SK-N-MC (cell line): ENCODE results near the gene MUS81.

Experiments
- DNase-seq: peaks from one replicate; pipeline ENCODE4 v3.0.0-alpha.2; 2011; ENCODE audit warnings: low read depth, low spot score
- H3K27ac ChIP-seq: fragments of 200-600 bp; sonication (generic); 2 replicates; pipeline ENCODE4 v1.5.1; 2016; ENCODE audit warnings: mixed run types
- H3K36me3 ChIP-seq: fragments of 200-600 bp; sonication (generic); 2 replicates; pipeline ENCODE4 v1.6.1; 2017; ENCODE audit warnings: antibody characterized with exemption, low read length, mixed read lengths; ENCODE audit not compliant: insufficient read depth
- H3K4me3 ChIP-seq: fragments of 200-600 bp; sonication (generic); 2 replicates; pipeline ENCODE4 v1.5.1; 2016
- H3K9ac ChIP-seq: fragments of 200-600 bp; sonication (generic); 2 replicates; pipeline ENCODE4 v1.8.0; 2017; ENCODE audit warnings: mixed run types, mixed read lengths; ENCODE audit not compliant: insufficient read length
- H3K9me3 ChIP-seq: fragments of 200-600 bp; sonication (generic); 2 replicates; pipeline ENCODE4 v1.6.1; 2017; ENCODE audit warnings: low read depth, mild to moderate bottlenecking, antibody characterized with exemption, low read length, moderate library complexity, mixed read lengths
- EZH2 ChIP-seq: fragments of 200-600 bp; sonication (generic); IDR thresholded peaks from one replicate; pipeline ENCODE4 v1.6.1; 2017; ENCODE audit warnings: antibody characterized with exemption
- FOXP2 ChIP-seq: optimal IDR thresholded peaks from 2 replicates; pipeline ENCODE3; 2011; ENCODE audit warnings: mild to moderate bottlenecking, moderate library complexity; ENCODE audit not compliant: insufficient read depth; ENCODE audit errors: extremely low read length, control extremely low read depth
- POLR2AphosphoS5 ChIP-seq: IDR thresholded peaks from 2 replicates; pipeline ENCODE4 v1.6.1; 2012; ENCODE audit warnings: mild to moderate bottlenecking, low read depth, low read length, borderline replicate concordance

The MUS81 gene

GRCh38 chr11:65860278-65861164, at the start of gene MUS81:
Gene MUS81 (plus strand): TSS chr11:65860433. CDS start chr11:65860754, 321 bp downstream.
- H3K36me3 ChIP-seq, result peaks cover 51% of the 10 kb centered on the region

GRCh38 chr11:65811764-65812475, 48.3 kb upstream of the MUS81 start:
- H3K36me3 ChIP-seq, result no peaks in the 10 kb centered on the region
- no peak overlapping the region for H3K4me3 ChIP-seq
- H3K9ac ChIP-seq, result no peak overlapping the region
- TF ChIP-seq POLR2AphosphoS5, result no peak
- no peak for TF ChIP-seq EZH2
- TF ChIP-seq FOXP2, result no peak
- H3K9me3 ChIP-seq, result no peaks in the 10 kb centered on the region
- H3K27ac ChIP-seq, result no peak overlapping the region
- no peak for DNase-seq

More at GRCh38 chr11:65860278-65861164, at the start of gene MUS81:
- Histone ChIP-seq H3K27ac (peak within 1 kb of the TSS; percentile 97), H3K9ac (peak within 1 kb of the TSS; percentile 97), H3K9me3 (no peaks in the 10 kb centered on the region), H3K4me3 (peak within 1 kb of the TSS; percentile 87)
- TF ChIP-seq EZH2, result no peak
- TF ChIP-seq FOXP2, result no peak
- peak; percentile 87 for TF ChIP-seq POLR2AphosphoS5
- peak; percentile 90 for DNase-seq

GRCh38 chr11:65814131-65814985, 45.9 kb upstream of the MUS81 start:
- peak overlapping the region; percentile 44 for H3K4me3 ChIP-seq
- TF ChIP-seq POLR2AphosphoS5, result no peak
- TF ChIP-seq EZH2, result no peak
- peak; percentile 84 for TF ChIP-seq FOXP2
- no peaks in the 10 kb centered on the region for H3K36me3 ChIP-seq
- DNase-seq, result peak; percentile 42
- 0 out of 2 replicates have a peak overlapping the region, but pooled peaks have one; percentile 36 for H3K27ac ChIP-seq
- no peaks in the 10 kb centered on the region for H3K9me3 ChIP-seq
- H3K9ac ChIP-seq, result peak overlapping the region; percentile 62

- TF ChIP-seq EZH2 (no peak), POLR2AphosphoS5 (no peak), FOXP2 (no peak)
- Histone ChIP-seq H3K36me3 (no peaks in the 10 kb centered on the region), H3K9ac (no peak overlapping the region), H3K9me3 (no peaks in the 10 kb centered on the region), H3K4me3 (no peak overlapping the region), H3K27ac (no peak overlapping the region)
- DNase-seq, result no peak
Measured at GRCh38 chr11:65814986-65815565, 45.2 kb upstream of the MUS81 start.

GRCh38 chr11:65816696-65817095, 43.5 kb upstream of the MUS81 start:
- H3K9ac ChIP-seq, result no peak overlapping the region
- DNase-seq, result no peak

GRCh38 chr11:65817312-65817834, 42.9 kb upstream of the MUS81 start:
- DNase-seq, result no peak
- TF ChIP-seq FOXP2 (no peak), POLR2AphosphoS5 (no peak), EZH2 (no peak)
- peak overlapping the region; percentile 81 for H3K9ac ChIP-seq
- H3K36me3 ChIP-seq, result no peaks in the 10 kb centered on the region
- H3K4me3 ChIP-seq, result peak overlapping the region; percentile 83
- no peaks in the 10 kb centered on the region for H3K9me3 ChIP-seq
- no peak overlapping the region for H3K27ac ChIP-seq

More at GRCh38 chr11:65816696-65817095, 43.5 kb upstream of the MUS81 start:
- Histone ChIP-seq H3K36me3 (no peaks in the 10 kb centered on the region), H3K4me3 (no peak overlapping the region), H3K9me3 (no peaks in the 10 kb centered on the region), H3K27ac (no peak overlapping the region)
- TF ChIP-seq EZH2, result no peak
- no peak for TF ChIP-seq POLR2AphosphoS5
- no peak for TF ChIP-seq FOXP2
